22Rv1 (cell line): ENCODE data around the gene ATP8A1.

Experiments
- ZFX ChIP-seq: fragments of 450-650 bp; IDR thresholded peaks from 2 replicates; pipeline ENCODE4 v1.6.1; 2017; ENCODE audit warnings: antibody characterized with exemption, borderline replicate concordance
- TF ChIP-seq, protein P1 (sequence below): fragments of 450-650 bp; IDR thresholded peaks from 2 replicates; pipeline ENCODE4 v1.5.1; 2017; ENCODE audit warnings: mild to moderate bottlenecking

GRCh38 chr4:42371305-42372252 is 285.3 kb downstream of the ATP8A1 start:
- TF ChIP-seq, protein P1, sequence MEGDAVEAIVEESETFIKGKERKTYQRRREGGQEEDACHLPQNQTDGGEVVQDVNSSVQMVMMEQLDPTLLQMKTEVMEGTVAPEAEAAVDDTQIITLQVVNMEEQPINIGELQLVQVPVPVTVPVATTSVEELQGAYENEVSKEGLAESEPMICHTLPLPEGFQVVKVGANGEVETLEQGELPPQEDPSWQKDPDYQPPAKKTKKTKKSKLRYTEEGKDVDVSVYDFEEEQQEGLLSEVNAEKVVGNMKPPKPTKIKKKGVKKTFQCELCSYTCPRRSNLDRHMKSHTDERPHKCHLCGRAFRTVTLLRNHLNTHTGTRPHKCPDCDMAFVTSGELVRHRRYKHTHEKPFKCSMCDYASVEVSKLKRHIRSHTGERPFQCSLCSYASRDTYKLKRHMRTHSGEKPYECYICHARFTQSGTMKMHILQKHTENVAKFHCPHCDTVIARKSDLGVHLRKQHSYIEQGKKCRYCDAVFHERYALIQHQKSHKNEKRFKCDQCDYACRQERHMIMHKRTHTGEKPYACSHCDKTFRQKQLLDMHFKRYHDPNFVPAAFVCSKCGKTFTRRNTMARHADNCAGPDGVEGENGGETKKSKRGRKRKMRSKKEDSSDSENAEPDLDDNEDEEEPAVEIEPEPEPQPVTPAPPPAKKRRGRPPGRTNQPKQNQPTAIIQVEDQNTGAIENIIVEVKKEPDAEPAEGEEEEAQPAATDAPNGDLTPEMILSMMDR = peak; percentile 81
- TF ChIP-seq ZFX = no peak
